Measurements from ENCODE around the gene RFXANK.

RFXANK gene

DNA sequence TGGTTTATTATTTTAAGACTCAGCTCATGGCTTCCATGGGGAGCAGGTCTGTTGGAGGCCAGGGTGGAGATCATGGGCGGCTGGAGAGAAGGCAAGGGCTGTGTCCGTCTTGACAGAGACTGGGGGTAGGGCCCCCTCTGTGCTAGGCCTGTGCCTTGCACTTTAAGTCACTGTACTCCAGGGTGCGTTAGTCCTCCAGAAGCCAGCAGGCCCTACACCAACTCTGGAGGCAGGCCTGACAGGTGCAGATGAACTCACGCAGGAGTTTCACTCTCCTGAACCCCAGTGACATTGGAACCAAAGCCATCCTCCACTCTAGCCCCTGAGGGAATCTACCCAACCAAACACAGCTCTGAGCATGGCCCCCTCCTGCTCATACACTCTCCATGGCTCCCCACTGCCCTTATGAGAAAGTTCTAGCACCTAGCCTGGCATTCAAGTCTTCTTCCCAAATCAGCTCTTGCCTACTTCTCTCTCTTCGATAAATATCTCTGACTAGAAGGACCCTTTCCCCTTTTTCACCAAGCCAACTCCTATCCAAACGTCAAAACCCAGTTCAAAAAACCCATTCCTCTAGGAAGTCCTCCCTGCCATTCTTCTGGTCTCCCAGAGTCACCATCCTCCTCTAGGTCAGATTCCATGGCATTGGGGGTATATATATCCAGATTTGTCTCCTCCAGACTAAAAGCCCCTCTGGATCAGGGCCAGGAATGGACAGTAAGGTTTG, 37.1 kb upstream of the RFXANK start:
- H3K4me3 ChIP-seq (ENCODE audit: low read length) = no peak overlapping the region
- H3K4me2 ChIP-seq (ENCODE audit: low read length) = no peak overlapping the region
- H3K27me3 ChIP-seq (ENCODE audit: control insufficient read depth, insufficient read depth, low read length) = no peaks in the 10 kb centered on the region
- H3K9me3 ChIP-seq (replicated peaks; ENCODE audit: low read length) = no peaks in the 10 kb centered on the region
- H3K4me1 ChIP-seq (ENCODE audit: control insufficient read depth, insufficient read depth, low read length) = no peaks in the 10 kb centered on the region
- H3K9ac ChIP-seq (ENCODE audit: low read depth, low read length) = no peak overlapping the region
- H3K36me3 ChIP-seq (ENCODE audit: insufficient read depth, low read length) = peaks cover 3% of the 10 kb centered on the region

DNA sequence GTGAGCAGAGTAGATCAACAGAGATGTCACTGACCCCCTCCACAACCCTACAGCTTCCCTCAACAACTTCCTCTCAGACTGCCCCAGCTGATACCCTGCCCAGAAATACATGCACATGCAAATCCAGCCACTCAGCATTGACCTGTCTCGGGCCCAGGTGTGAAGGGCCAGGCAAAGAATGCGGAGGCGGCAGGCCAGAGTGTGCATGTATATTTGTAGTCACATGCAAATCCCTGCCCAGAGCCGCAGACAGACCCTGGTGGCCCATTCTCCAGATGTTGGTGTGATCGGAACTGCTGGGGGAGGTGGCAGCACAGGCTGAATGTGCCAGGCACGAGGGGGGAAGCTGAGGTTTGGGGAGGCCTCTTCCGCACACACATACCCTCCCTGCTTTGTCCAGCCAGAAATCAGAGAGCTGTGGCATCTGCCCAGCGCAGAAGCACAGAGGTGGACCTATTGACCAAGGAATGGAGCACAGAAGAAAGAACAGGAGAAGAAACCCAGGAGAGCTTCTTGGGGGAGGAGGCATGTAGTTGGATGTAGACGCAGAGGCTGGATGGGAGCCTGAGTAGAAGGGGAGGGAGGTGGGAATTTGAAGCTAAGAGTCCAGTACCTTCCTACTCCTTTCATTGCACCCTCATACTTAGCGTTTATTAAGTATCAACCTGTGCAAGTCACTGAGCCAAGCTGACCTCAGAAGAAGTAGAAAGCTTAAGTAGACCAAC, 36.4 kb upstream of the RFXANK start:
- Histone ChIP-seq H3K27me3 (ENCODE audit: control insufficient read depth, insufficient read depth, low read length) (no peaks in the 10 kb centered on the region), H3K4me3 (ENCODE audit: low read length) (no peak overlapping the region), H3K9ac (ENCODE audit: low read depth, low read length) (no peak overlapping the region), H3K4me2 (ENCODE audit: low read length) (no peak overlapping the region), H3K4me1 (ENCODE audit: control insufficient read depth, insufficient read depth, low read length) (no peaks in the 10 kb centered on the region), H3K9me3 (replicated peaks; ENCODE audit: low read length) (no peaks in the 10 kb centered on the region), H3K36me3 (ENCODE audit: insufficient read depth, low read length) (peaks cover 3% of the 10 kb centered on the region)

DNA sequence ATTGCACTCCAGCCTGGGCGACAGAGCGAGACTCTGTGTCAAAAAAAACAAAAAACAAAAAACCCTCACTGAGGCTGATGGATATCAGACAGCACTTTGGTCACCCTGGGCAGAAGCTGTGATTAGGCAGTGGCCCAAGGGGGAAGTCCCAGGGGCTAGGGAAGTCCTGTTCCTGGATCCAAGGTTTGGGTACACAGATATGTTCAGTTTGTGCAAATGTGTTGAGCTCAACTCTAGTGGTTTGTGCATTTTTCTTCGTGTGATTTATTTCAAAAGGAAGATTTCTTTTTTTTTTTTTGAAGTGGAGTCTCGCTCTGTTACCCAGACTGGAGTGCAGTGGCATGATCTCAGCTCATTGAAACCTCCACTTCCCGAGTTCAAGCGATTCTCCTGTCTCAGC, 34.2 kb upstream of the RFXANK start:
- peaks cover 3% of the 10 kb centered on the region for H3K36me3 ChIP-seq (ENCODE audit: insufficient read depth, low read length)
- H3K4me2 ChIP-seq (ENCODE audit: low read length) = no peak overlapping the region
- H3K27me3 ChIP-seq (ENCODE audit: control insufficient read depth, insufficient read depth, low read length) = no peaks in the 10 kb centered on the region
- H3K9me3 ChIP-seq (replicated peaks; ENCODE audit: low read length) = no peaks in the 10 kb centered on the region
- H3K4me3 ChIP-seq (ENCODE audit: low read length) = no peak overlapping the region
- no peaks in the 10 kb centered on the region for H3K4me1 ChIP-seq (ENCODE audit: control insufficient read depth, insufficient read depth, low read length)
- no peak overlapping the region for H3K9ac ChIP-seq (ENCODE audit: low read depth, low read length)

DNA sequence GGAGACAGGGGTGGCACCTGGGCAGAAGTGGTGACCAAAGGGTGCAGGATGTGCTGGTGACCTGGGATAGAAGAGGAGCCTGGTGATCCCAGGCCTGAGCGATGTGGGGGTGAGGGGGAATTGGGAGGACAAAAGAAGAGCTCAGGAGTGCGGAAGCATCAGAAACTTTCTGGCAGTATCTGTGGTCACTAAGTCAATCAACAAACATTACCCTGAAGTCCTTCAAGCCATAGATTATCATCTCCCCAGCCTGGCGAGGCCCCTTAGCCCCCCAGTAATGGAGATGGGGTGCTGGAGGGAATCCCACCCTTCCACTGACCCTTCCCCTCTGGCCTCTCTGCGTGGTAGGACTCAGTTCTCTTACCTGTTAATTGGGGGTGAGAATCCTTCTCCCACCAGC, 32.5 kb upstream of the RFXANK start:
- peaks cover 3% of the 10 kb centered on the region for H3K36me3 ChIP-seq (ENCODE audit: insufficient read depth, low read length)
- no peaks in the 10 kb centered on the region for H3K27me3 ChIP-seq (ENCODE audit: control insufficient read depth, insufficient read depth, low read length)
- H3K4me1 ChIP-seq (ENCODE audit: control insufficient read depth, insufficient read depth, low read length) = no peaks in the 10 kb centered on the region
- H3K9me3 ChIP-seq (replicated peaks; ENCODE audit: low read length) = no peaks in the 10 kb centered on the region
- H3K9ac ChIP-seq (ENCODE audit: low read depth, low read length) = no peak overlapping the region
- no peak overlapping the region for H3K4me2 ChIP-seq (ENCODE audit: low read length)
- no peak overlapping the region for H3K4me3 ChIP-seq (ENCODE audit: low read length)

DNA sequence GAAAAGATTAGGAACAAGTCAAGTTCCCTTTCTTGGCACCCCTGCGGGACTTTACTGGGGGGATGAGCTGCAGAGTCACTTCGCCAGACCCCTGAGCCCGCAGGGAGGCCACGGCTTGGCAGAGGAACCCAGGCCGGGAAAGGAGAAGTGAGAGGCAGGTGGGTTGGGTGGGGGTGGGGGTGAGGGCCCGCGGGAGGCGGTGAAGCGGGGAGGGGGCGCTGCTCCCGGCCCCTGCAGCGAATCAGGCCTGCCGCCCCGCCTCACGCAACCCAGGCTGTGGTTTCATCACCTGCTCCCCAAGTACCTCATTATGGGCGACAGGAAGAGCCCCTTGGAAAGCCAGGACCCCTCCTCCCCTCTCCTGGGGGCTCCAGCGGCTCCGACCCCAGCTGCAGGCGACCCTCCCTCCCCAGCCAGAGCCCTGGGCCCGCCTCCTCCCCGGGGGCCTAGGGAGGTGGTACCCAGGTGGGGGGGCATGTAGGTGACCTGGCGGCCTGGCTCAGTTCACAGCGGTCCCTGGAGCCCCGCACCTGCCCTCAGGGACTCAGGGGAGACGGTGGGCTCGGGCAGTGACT, 31.5 kb upstream of the RFXANK start:
- Histone ChIP-seq H3K4me3 (ENCODE audit: low read length) (no peak overlapping the region), H3K9ac (ENCODE audit: low read depth, low read length) (no peak overlapping the region), H3K27me3 (ENCODE audit: control insufficient read depth, insufficient read depth, low read length) (no peaks in the 10 kb centered on the region), H3K4me1 (ENCODE audit: control insufficient read depth, insufficient read depth, low read length) (no peaks in the 10 kb centered on the region), H3K9me3 (replicated peaks; ENCODE audit: low read length) (no peaks in the 10 kb centered on the region), H3K36me3 (ENCODE audit: insufficient read depth, low read length) (peaks cover 3% of the 10 kb centered on the region), H3K4me2 (ENCODE audit: low read length) (no peak overlapping the region)

DNA sequence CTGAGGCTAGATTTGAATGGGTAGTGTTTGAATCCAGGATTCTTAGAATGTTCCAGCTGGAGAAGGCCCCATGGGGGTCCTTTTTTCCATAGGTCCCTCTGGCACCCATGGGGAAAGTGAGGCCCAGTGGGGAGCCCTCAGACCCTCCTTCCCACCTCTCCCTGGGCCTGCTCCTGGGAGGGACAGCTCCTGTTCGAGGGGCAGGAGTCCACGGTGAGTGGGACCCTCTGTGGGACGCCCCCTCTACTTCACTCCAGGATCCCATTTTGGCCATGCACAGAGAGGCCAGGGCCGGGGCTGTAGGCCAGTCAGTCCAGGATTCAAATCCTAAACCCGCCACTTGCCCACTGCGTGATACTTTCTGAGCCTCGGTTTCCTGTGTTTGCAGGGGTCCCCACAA, 29.6 kb upstream of the RFXANK start:
- no peak overlapping the region for H3K4me3 ChIP-seq (ENCODE audit: low read length)
- H3K36me3 ChIP-seq (ENCODE audit: insufficient read depth, low read length) = no peaks in the 10 kb centered on the region
- no peaks in the 10 kb centered on the region for H3K27me3 ChIP-seq (ENCODE audit: control insufficient read depth, insufficient read depth, low read length)
- H3K4me2 ChIP-seq (ENCODE audit: low read length) = no peak overlapping the region
- no peak overlapping the region for H3K9ac ChIP-seq (ENCODE audit: low read depth, low read length)
- H3K4me1 ChIP-seq (ENCODE audit: control insufficient read depth, insufficient read depth, low read length) = no peaks in the 10 kb centered on the region
- H3K9me3 ChIP-seq (replicated peaks; ENCODE audit: low read length) = no peaks in the 10 kb centered on the region

DNA sequence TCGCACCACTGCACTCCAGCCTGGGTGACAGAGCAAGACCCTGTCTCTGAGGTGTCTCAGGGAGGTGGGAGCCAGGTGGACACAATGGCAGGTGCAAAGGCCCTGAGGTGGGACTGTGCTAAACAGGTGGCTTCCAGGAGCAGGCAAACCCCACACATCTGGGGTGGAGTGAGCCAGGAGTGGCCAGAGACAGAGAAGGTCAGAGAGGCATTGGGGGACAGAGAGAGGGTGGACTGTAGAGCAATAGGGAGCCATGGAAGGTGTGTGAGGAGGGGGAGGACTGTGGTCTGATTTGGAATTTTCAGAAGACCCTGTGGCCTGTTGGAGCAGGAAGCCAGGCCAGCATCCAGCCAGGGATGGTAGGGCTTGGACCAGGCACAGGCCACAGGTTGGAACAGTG, 26.7 kb upstream of the RFXANK start:
- no peak overlapping the region for H3K4me3 ChIP-seq (ENCODE audit: low read length)
- H3K9ac ChIP-seq (ENCODE audit: low read depth, low read length) = no peak overlapping the region
- no peaks in the 10 kb centered on the region for H3K9me3 ChIP-seq (replicated peaks; ENCODE audit: low read length)
- peaks cover 6% of the 10 kb centered on the region for H3K4me1 ChIP-seq (ENCODE audit: control insufficient read depth, insufficient read depth, low read length)
- no peaks in the 10 kb centered on the region for H3K36me3 ChIP-seq (ENCODE audit: insufficient read depth, low read length)
- H3K4me2 ChIP-seq (ENCODE audit: low read length) = no peak overlapping the region
- no peaks in the 10 kb centered on the region for H3K27me3 ChIP-seq (ENCODE audit: control insufficient read depth, insufficient read depth, low read length)

DNA sequence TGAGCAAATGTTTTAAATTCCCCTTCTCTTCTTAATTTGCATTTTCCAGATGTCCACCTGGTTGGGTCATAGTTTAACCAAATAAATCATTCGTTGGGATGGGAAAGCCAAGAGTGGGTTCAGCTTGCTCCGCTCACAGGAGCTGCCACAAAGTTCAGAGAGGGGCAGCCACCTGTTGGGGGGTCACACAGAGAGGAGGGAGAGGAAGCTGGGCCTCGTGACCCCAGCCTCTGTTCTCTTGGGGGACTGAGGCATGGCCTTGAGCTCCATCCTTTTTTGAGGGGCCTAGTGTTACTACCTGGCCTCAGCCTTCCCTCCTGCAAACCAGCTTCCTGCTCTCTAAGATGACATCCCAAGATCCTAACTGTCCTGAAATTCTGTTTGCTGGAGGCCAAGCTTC, 24.4 kb upstream of the RFXANK start:
- H3K36me3 ChIP-seq (ENCODE audit: insufficient read depth, low read length) = no peaks in the 10 kb centered on the region
- no peaks in the 10 kb centered on the region for H3K27me3 ChIP-seq (ENCODE audit: control insufficient read depth, insufficient read depth, low read length)
- no peaks in the 10 kb centered on the region for H3K9me3 ChIP-seq (replicated peaks; ENCODE audit: low read length)
- peaks cover 14% of the 10 kb centered on the region for H3K4me1 ChIP-seq (ENCODE audit: control insufficient read depth, insufficient read depth, low read length)
- H3K4me2 ChIP-seq (ENCODE audit: low read length) = no peak overlapping the region
- no peak overlapping the region for H3K4me3 ChIP-seq (ENCODE audit: low read length)
- no peak overlapping the region for H3K9ac ChIP-seq (ENCODE audit: low read depth, low read length)

DNA sequence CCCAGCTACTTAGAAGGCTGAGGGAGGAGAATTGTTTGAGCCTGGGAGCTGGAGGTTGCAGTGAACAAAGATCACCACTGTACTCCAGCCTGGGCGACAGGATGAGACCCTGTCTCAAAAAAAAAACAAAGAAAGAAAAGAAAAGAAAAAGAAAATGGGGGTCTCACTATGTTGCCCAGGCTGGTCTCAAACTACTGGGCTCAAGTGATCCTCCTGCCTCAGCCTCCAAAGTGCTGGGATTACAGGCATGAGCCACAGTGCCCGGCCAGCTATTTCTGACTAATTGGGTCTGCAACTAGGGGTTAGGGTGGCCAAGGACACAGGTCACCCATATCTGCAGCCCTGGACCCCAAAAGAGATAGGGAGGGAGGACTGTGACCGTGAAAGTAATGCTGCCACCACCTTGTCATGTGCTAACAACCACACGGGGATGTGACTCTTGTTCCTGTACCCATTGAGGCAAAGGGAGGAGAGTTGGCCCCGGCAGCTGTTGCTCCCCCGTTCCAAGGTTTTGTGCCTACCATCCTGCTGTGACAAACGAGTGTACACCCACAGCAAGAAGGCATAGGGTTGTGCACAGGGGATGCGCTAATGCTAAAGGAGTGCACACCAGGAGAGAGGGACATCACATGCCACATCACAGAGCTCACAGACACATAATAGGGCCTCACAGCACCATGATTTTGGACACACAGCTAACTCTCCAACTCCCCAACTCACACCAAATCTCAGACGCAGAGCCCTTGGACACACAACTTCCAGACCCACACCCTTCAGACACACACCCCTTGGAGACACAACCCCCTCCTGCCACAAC, 22.6 kb upstream of the RFXANK start:
- peaks cover 14% of the 10 kb centered on the region for H3K4me1 ChIP-seq (ENCODE audit: control insufficient read depth, insufficient read depth, low read length)

DNA sequence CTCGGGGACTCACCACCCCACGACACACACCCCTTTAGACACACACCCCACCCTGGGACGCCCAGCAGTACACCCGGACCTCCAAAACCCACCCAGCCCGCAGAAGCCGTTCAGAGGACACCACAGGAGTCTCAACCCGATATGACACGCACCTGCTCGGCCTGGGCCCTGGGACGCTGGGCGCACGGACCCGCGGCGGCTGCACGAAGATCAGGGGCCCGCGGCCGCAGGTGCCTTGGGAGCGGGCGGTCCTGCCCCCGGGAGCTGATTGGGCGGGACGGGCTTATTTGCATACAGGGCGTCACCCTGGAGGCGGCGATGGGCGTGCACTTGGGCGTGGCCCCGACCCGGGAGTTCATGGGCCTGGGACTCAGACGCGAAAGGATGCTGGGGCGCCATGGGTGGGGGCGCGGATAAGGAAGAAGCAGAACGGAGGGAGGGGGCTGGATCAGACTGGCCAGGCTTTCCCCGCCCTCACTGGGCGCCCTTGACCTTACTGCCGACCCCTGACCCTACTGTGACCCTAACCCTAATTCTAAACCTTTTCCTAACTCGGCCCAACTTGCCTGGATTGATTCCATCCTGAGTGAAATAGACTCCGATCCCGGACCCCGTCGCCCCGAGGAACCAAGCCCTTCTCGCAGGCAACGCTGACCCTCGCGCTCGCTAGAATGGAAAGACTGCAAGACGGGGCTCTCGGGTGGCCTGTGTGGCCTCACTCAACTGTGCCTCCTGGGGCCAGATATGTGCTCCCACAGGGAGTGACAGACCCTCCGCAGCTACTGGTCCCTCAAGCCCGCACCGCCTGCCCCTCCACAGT, 21.8 kb upstream of the RFXANK start, which contains the start of gene MEF2B:
Gene MEF2B, minus strand, starts transcription at position 211 of the 820 bp plus-strand sequence. CDS start 19,528 bp downstream, outside the sequence.
- Histone ChIP-seq H3K4me3 (ENCODE audit: low read length) (peak within 1 kb of the TSS; percentile 40), H3K4me2 (ENCODE audit: low read length) (peak within 1 kb of the TSS; percentile 69), H3K9ac (ENCODE audit: low read depth, low read length) (no peak within 1 kb of the TSS)

More for the DNA sequence above, 22.6 kb upstream of the RFXANK start:
- Histone ChIP-seq H3K9ac (ENCODE audit: low read depth, low read length) (no peak overlapping the region), H3K4me2 (ENCODE audit: low read length) (peak overlapping the region; percentile 69), H3K36me3 (ENCODE audit: insufficient read depth, low read length) (no peaks in the 10 kb centered on the region), H3K27me3 (ENCODE audit: control insufficient read depth, insufficient read depth, low read length) (no peaks in the 10 kb centered on the region), H3K4me3 (ENCODE audit: low read length) (no peak overlapping the region), H3K9me3 (replicated peaks; ENCODE audit: low read length) (no peaks in the 10 kb centered on the region)

More for the DNA sequence above, 21.8 kb upstream of the RFXANK start, which contains the start of gene MEF2B:
- Histone ChIP-seq H3K36me3 (ENCODE audit: insufficient read depth, low read length) (no peaks in the 10 kb centered on the region), H3K27me3 (ENCODE audit: control insufficient read depth, insufficient read depth, low read length) (no peaks in the 10 kb centered on the region), H3K4me1 (ENCODE audit: control insufficient read depth, insufficient read depth, low read length) (peaks cover 14% of the 10 kb centered on the region), H3K9me3 (replicated peaks; ENCODE audit: low read length) (no peaks in the 10 kb centered on the region)
